Central memory CD8-positive, alpha-beta T cell (primary cell): ENCODE data around the gene RBKS.

ENCODE experiments used
- ATAC-seq: fragments of 150-1000 bp; cut with Tn5 transposase; replicated peaks from 2 replicates; pipeline ENCODE4 v1.10.0; 2022; ENCODE audit warnings: mild to moderate bottlenecking, moderate FRiP score, moderate number of reproducible peaks; ENCODE audit not compliant: poor library complexity, severe bottlenecking; ENCODE audit errors: extremely low read depth
- DNase-seq, 2 donors: peaks; one replicate each; pipeline ENCODE4 v3.0.0; 2021; ENCODE audit warnings: low spot score in 2 of 2
- H3K27ac Mint-ChIP-seq: one replicate; pipeline ENCODE4 v1.8.0; 2022; ENCODE audit warnings: low read depth, mild to moderate bottlenecking, moderate library complexity, mixed read lengths
- H3K27me3 Mint-ChIP-seq: one replicate; pipeline ENCODE4 v1.8.0; 2022; ENCODE audit warnings: mixed read lengths
- H3K36me3 Mint-ChIP-seq: one replicate; pipeline ENCODE4 v1.8.0; 2022; ENCODE audit warnings: mild to moderate bottlenecking, moderate library complexity, mixed read lengths; ENCODE audit not compliant: insufficient read depth
- H3K4me1 Mint-ChIP-seq: one replicate; pipeline ENCODE4 v1.8.0; 2022; ENCODE audit warnings: mixed read lengths
- H3K4me3 Mint-ChIP-seq: one replicate; pipeline ENCODE4 v1.8.0; 2022; ENCODE audit warnings: mild to moderate bottlenecking, moderate library complexity, mixed read lengths
- H3K9me3 Mint-ChIP-seq: one replicate; pipeline ENCODE4 v1.8.0; 2022; ENCODE audit warnings: mixed read lengths

RBKS gene

GRCh38 chr2:27915874-27916273 is 25.7 kb upstream of the RBKS start:
- peaks cover 13% of the 10 kb centered on the region for H3K4me1 Mint-ChIP-seq
- no peak for DNase-seq
- H3K27me3 Mint-ChIP-seq: no peaks in the 10 kb centered on the region
- no peak overlapping the region for H3K27ac Mint-ChIP-seq
- no peaks in the 10 kb centered on the region for H3K36me3 Mint-ChIP-seq
- no peak for ATAC-seq
- no peaks in the 10 kb centered on the region for H3K9me3 Mint-ChIP-seq
- no peak overlapping the region for H3K4me3 Mint-ChIP-seq

GRCh38 chr2:27915191-27915590 is 25.0 kb upstream of the RBKS start:
- Mint-ChIP-seq H3K9me3 (no peaks in the 10 kb centered on the region), H3K4me1 (peaks cover 8% of the 10 kb centered on the region), H3K27ac (no peak overlapping the region), H3K36me3 (no peaks in the 10 kb centered on the region), H3K27me3 (no peaks in the 10 kb centered on the region), H3K4me3 (no peak overlapping the region)
- DNase-seq (no peak), ATAC-seq (no peak)

- no peaks in the 10 kb centered on the region for H3K36me3 Mint-ChIP-seq
- no peaks in the 10 kb centered on the region for H3K9me3 Mint-ChIP-seq
- H3K27me3 Mint-ChIP-seq: no peaks in the 10 kb centered on the region
- no peak overlapping the region for H3K4me3 Mint-ChIP-seq
- DNase-seq: no peak
- no peak overlapping the region for H3K27ac Mint-ChIP-seq
- H3K4me1 Mint-ChIP-seq: peaks cover 5% of the 10 kb centered on the region
- ATAC-seq: no peak
Observed at GRCh38 chr2:27914805-27915175, 24.6 kb upstream of the RBKS start.

- no peak for DNase-seq
- Mint-ChIP-seq H3K36me3 (no peaks in the 10 kb centered on the region), H3K27ac (no peak overlapping the region), H3K27me3 (no peaks in the 10 kb centered on the region), H3K4me3 (no peak overlapping the region), H3K4me1 (peaks cover 10% of the 10 kb centered on the region), H3K9me3 (no peaks in the 10 kb centered on the region)
- ATAC-seq: no peak
Observed at GRCh38 chr2:27914041-27914804, 24.0 kb upstream of the RBKS start.

- no peak overlapping the region for H3K4me3 Mint-ChIP-seq
- peaks cover 14% of the 10 kb centered on the region for H3K4me1 Mint-ChIP-seq
- ATAC-seq: no peak
- DNase-seq: no peak
- H3K27me3 Mint-ChIP-seq: no peaks in the 10 kb centered on the region
- no peak overlapping the region for H3K27ac Mint-ChIP-seq
- peaks cover 2% of the 10 kb centered on the region for H3K36me3 Mint-ChIP-seq
- no peaks in the 10 kb centered on the region for H3K9me3 Mint-ChIP-seq
Observed at GRCh38 chr2:27912512-27912911, 22.3 kb upstream of the RBKS start.

GRCh38 chr2:27911458-27912210 is 21.4 kb upstream of the RBKS start:
- H3K9me3 Mint-ChIP-seq: no peaks in the 10 kb centered on the region
- peaks cover 18% of the 10 kb centered on the region for H3K4me1 Mint-ChIP-seq
- no peaks in the 10 kb centered on the region for H3K27me3 Mint-ChIP-seq
- ATAC-seq: no peak
- H3K4me3 Mint-ChIP-seq: no peak overlapping the region
- H3K36me3 Mint-ChIP-seq: peaks cover 2% of the 10 kb centered on the region
- DNase-seq: no peak
- H3K27ac Mint-ChIP-seq: no peak overlapping the region

GRCh38 chr2:27909901-27910300 is 19.7 kb upstream of the RBKS start:
- no peaks in the 10 kb centered on the region for H3K27me3 Mint-ChIP-seq
- H3K36me3 Mint-ChIP-seq: peaks cover 2% of the 10 kb centered on the region
- no peaks in the 10 kb centered on the region for H3K9me3 Mint-ChIP-seq
- H3K4me1 Mint-ChIP-seq: peaks cover 26% of the 10 kb centered on the region
- no peak overlapping the region for H3K27ac Mint-ChIP-seq
- no peak overlapping the region for H3K4me3 Mint-ChIP-seq
- no peak for DNase-seq
- no peak for ATAC-seq

- Mint-ChIP-seq H3K9me3 (no peaks in the 10 kb centered on the region), H3K36me3 (peaks cover 4% of the 10 kb centered on the region), H3K27ac (no peak overlapping the region), H3K4me1 (peaks cover 28% of the 10 kb centered on the region), H3K27me3 (no peaks in the 10 kb centered on the region), H3K4me3 (no peak overlapping the region)
- DNase-seq (no peak), ATAC-seq (no peak)
Observed at GRCh38 chr2:27907547-27907946, 17.4 kb upstream of the RBKS start.

GRCh38 chr2:27906074-27906473 is 15.9 kb upstream of the RBKS start:
- no peak for DNase-seq
- Mint-ChIP-seq H3K9me3 (no peaks in the 10 kb centered on the region), H3K27me3 (no peaks in the 10 kb centered on the region), H3K27ac (no peak overlapping the region), H3K4me3 (no peak overlapping the region), H3K4me1 (peaks cover 28% of the 10 kb centered on the region), H3K36me3 (peaks cover 7% of the 10 kb centered on the region)
- no peak for ATAC-seq

- H3K27ac Mint-ChIP-seq: no peak overlapping the region
- no peaks in the 10 kb centered on the region for H3K9me3 Mint-ChIP-seq
- ATAC-seq (no peak), DNase-seq (no peak)
- no peak overlapping the region for H3K4me3 Mint-ChIP-seq
- H3K4me1 Mint-ChIP-seq: peaks cover 30% of the 10 kb centered on the region
- peaks cover 13% of the 10 kb centered on the region for H3K36me3 Mint-ChIP-seq
- H3K27me3 Mint-ChIP-seq: no peaks in the 10 kb centered on the region
Observed at GRCh38 chr2:27904405-27904665, 14.1 kb upstream of the RBKS start.

- ATAC-seq (no peak), DNase-seq (no peak)
- H3K9me3 Mint-ChIP-seq: no peaks in the 10 kb centered on the region
- H3K27me3 Mint-ChIP-seq: no peaks in the 10 kb centered on the region
- peaks cover 13% of the 10 kb centered on the region for H3K36me3 Mint-ChIP-seq
- H3K4me3 Mint-ChIP-seq: no peak overlapping the region
- peaks cover 27% of the 10 kb centered on the region for H3K4me1 Mint-ChIP-seq
- no peak overlapping the region for H3K27ac Mint-ChIP-seq
Observed at GRCh38 chr2:27903649-27904404, 13.6 kb upstream of the RBKS start.

- ATAC-seq (no peak), DNase-seq (no peak)
- Mint-ChIP-seq H3K9me3 (no peaks in the 10 kb centered on the region), H3K4me1 (peaks cover 26% of the 10 kb centered on the region), H3K4me3 (no peak overlapping the region), H3K27ac (no peak overlapping the region), H3K27me3 (no peaks in the 10 kb centered on the region), H3K36me3 (peaks cover 14% of the 10 kb centered on the region)
Observed at GRCh38 chr2:27903018-27903417, 12.8 kb upstream of the RBKS start.

GRCh38 chr2:27902098-27902497 is 11.9 kb upstream of the RBKS start:
- peaks cover 29% of the 10 kb centered on the region for H3K4me1 Mint-ChIP-seq
- no peak overlapping the region for H3K27ac Mint-ChIP-seq
- no peak overlapping the region for H3K4me3 Mint-ChIP-seq
- no peaks in the 10 kb centered on the region for H3K27me3 Mint-ChIP-seq
- no peaks in the 10 kb centered on the region for H3K9me3 Mint-ChIP-seq
- ATAC-seq: no peak
- peaks cover 18% of the 10 kb centered on the region for H3K36me3 Mint-ChIP-seq
- DNase-seq: no peak
